A549 (cell line): ENCODE data around the gene DBH. TPM values are rescaled to one million over a fixed set of nuclear protein-coding genes. Genes with fewer than 3 reads are reported as not detected.

Experiments used
- ATAC-seq, 2 experiments: fragments of 200-7000 bp in 1 of 2; fragments of >200 bp in 1 of 2; cut with Nextera tagmentation in 1 of 2; cut with Tn5 transposase in 1 of 2; 3 replicates each; pipeline versions ENCODE4 v1.8.0 to v1.9.1; 2018 to 2020; ENCODE audit warnings: mild to moderate bottlenecking in 1 of 2, moderate library complexity in 1 of 2
- CTCF ChIA-PET: fragments of 300-600 bp; sonication (Branson Sonifier 250); formaldehyde crosslinking; extraction: SDS; loops from one replicate; lab custom pipeline; 2021; ENCODE audit warnings: antibody characterized with exemption, inconsistent platforms; lab: Yijun Ruan, JAX
- POLR2A ChIA-PET: fragments of 350-600 bp; formaldehyde crosslinking; extraction: SDS; loops from one replicate; lab custom pipeline; 2021; ENCODE audit warnings: antibody characterized with exemption, inconsistent platforms; lab: Yijun Ruan, JAX
- DNase-seq, 2 experiments: peaks; one replicate each; pipeline versions ENCODE4 v3.0.0 to v3.0.0-alpha.2; 2011 to 2016; ENCODE audit warnings: low read depth in 1 of 2, low spot score in 1 of 2
- FAIRE-seq: peaks from 2 replicates; lab custom pipeline; 2011; peaks lifted over from hg19 to GRCh38; lab: Jason Lieb, UNC
- H3K27ac ChIP-seq, 2 experiments: fragments of >200 bp; sonication (Bioruptor Twin); formaldehyde crosslinking; 3 replicates each; pipeline ENCODE4 v1.5.1; 2016 to 2017
- H3K4me1 ChIP-seq: fragments of >200 bp; sonication (Bioruptor Twin); formaldehyde crosslinking; 3 replicates; pipeline ENCODE4 v1.6.1; 2016
- H3K4me2 ChIP-seq: fragments of >200 bp; sonication (Bioruptor Twin); formaldehyde crosslinking; 3 replicates; pipeline ENCODE4 v1.6.1; 2016
- H3K4me3 ChIP-seq: fragments of >200 bp; sonication (Bioruptor Twin); formaldehyde crosslinking; 3 replicates; pipeline ENCODE4 v1.5.1; 2016
- H3K9me3 ChIP-seq: fragments of >200 bp; sonication (Bioruptor Twin); formaldehyde crosslinking; 3 replicates; pipeline ENCODE4 v1.6.1; 2016
- BHLHE40 ChIP-seq: IDR thresholded peaks from 2 replicates; pipeline ENCODE4 v1.6.1; 2012; ENCODE audit warnings: low read depth, low read length, inconsistent platforms
- CEBPB ChIP-seq, 2 experiments: fragments of >200 bp in 1 of 2; sonication (Bioruptor Twin) in 1 of 2; formaldehyde crosslinking in 1 of 2; IDR thresholded peaks; 2 replicates each; pipeline ENCODE4 v1.6.1; 2012 to 2016
- CHD4 ChIP-seq: fragments of 200-600 bp; sonication (generic); IDR thresholded peaks from 2 replicates; pipeline ENCODE4 v1.6.1; 2016; ENCODE audit warnings: antibody characterized with exemption, mild to moderate bottlenecking, borderline replicate concordance
- EHF ChIP-seq: fragments of 250-450 bp; sonication (Bioruptor Pico); IDR thresholded peaks from 2 replicates; pipeline ENCODE4 v1.5.0; 2020; ENCODE audit warnings: mild to moderate bottlenecking
- EP300 ChIP-seq, 2 experiments: fragments of >200 bp; sonication (Bioruptor Twin); formaldehyde crosslinking; IDR thresholded peaks; 2 replicates in 1 of 2; 3 replicates in 1 of 2; pipeline ENCODE4 v1.6.1; 2016 to 2017
- FOSL2 ChIP-seq, 2 experiments: fragments of 450-650 bp in 1 of 2; fragments of >200 bp in 1 of 2; sonication (Bioruptor Twin) in 1 of 2; formaldehyde crosslinking; IDR thresholded peaks; 2 replicates each; pipeline versions ENCODE4 v1.5.0 to v1.6.1; 2016 to 2020; ENCODE audit warnings: mild to moderate bottlenecking in 1 of 2, moderate library complexity in 1 of 2
- HOXA7 ChIP-seq: fragments of 250-450 bp; sonication (Bioruptor Pico); IDR thresholded peaks from 2 replicates; pipeline ENCODE4 v1.5.0; 2020; ENCODE audit warnings: mild to moderate bottlenecking, moderate library complexity
- HOXB13 ChIP-seq: fragments of 250-450 bp; sonication (Bioruptor Pico); IDR thresholded peaks from 2 replicates; pipeline ENCODE4 v1.5.0; 2020; ENCODE audit warnings: low read depth, mild to moderate bottlenecking, moderate library complexity
- HOXB5 ChIP-seq: fragments of 250-450 bp; sonication (Bioruptor Pico); IDR thresholded peaks from 2 replicates; pipeline ENCODE4 v1.5.0; 2020; ENCODE audit warnings: mild to moderate bottlenecking, moderate library complexity
- KDM1A ChIP-seq: fragments of 200-600 bp; sonication (generic); IDR thresholded peaks from 2 replicates; pipeline ENCODE4 v1.6.1; 2016; ENCODE audit warnings: low read depth, mild to moderate bottlenecking
- KDM5A ChIP-seq: fragments of 200-600 bp; sonication (generic); IDR thresholded peaks from 2 replicates; pipeline ENCODE4 v1.6.1; 2016; ENCODE audit warnings: antibody characterized with exemption, mild to moderate bottlenecking
- MAFK ChIP-seq: fragments of 450-650 bp; IDR thresholded peaks from 2 replicates; pipeline ENCODE4 v1.6.1; 2014; ENCODE audit not compliant: partially characterized antibody
- MYC ChIP-seq: IDR thresholded peaks from 2 replicates; pipeline ENCODE4 v1.6.1; 2012; ENCODE audit warnings: mild to moderate bottlenecking, inconsistent platforms, low read length, improper control_type of control experiment, borderline replicate concordance
- NPAS2 ChIP-seq: fragments of 250-450 bp; sonication (Bioruptor Pico); IDR thresholded peaks from 2 replicates; pipeline ENCODE4 v1.8.0; 2022; ENCODE audit warnings: mild to moderate bottlenecking, moderate library complexity, borderline replicate concordance
- NR3C1 ChIP-seq: fragments of >200 bp; sonication (Bioruptor Twin); formaldehyde crosslinking; IDR thresholded peaks from 3 replicates; pipeline ENCODE4 v1.6.1; 2017
- RARB ChIP-seq: fragments of 250-450 bp; sonication (Bioruptor Pico); IDR thresholded peaks from 2 replicates; pipeline ENCODE4 v1.8.0; 2021; ENCODE audit warnings: mild to moderate bottlenecking, moderate library complexity
- RCOR1 ChIP-seq: fragments of 150-350 bp; IDR thresholded peaks from 2 replicates; pipeline ENCODE4 v1.6.1; 2014; ENCODE audit warnings: antibody characterized with exemption, low read length, low read depth
- RFX5 ChIP-seq: fragments of 450-650 bp; IDR thresholded peaks from 2 replicates; pipeline ENCODE4 v1.7.1; 2014; ENCODE audit warnings: antibody characterized with exemption, mild to moderate bottlenecking, moderate library complexity
- RNF2 ChIP-seq: fragments of 200-600 bp; sonication (generic); IDR thresholded peaks from 2 replicates; pipeline ENCODE4 v1.6.1; 2016; ENCODE audit warnings: low read depth, mild to moderate bottlenecking, antibody characterized with exemption, moderate library complexity, borderline replicate concordance
- SMC3 ChIP-seq: fragments of >200 bp; sonication (Bioruptor Twin); formaldehyde crosslinking; IDR thresholded peaks from 3 replicates; pipeline ENCODE4 v1.6.1; 2018; ENCODE audit warnings: inconsistent platforms
- SREBF2 ChIP-seq: fragments of 450-650 bp; IDR thresholded peaks from 2 replicates; pipeline ENCODE4 v1.6.1; 2014; ENCODE audit warnings: mild to moderate bottlenecking, moderate library complexity
- TP53 ChIP-seq: fragments of 250-450 bp; sonication (Bioruptor Pico); IDR thresholded peaks from 2 replicates; pipeline ENCODE4 v1.5.0; 2021; ENCODE audit warnings: mild to moderate bottlenecking, moderate library complexity
- ZC3H11A ChIP-seq: fragments of 450-650 bp; IDR thresholded peaks from 2 replicates; pipeline ENCODE4 v1.6.1; 2014; ENCODE audit warnings: antibody characterized with exemption, mild to moderate bottlenecking
- ZNF302 ChIP-seq: fragments of 250-450 bp; sonication (Bioruptor Pico); IDR thresholded peaks from 2 replicates; pipeline ENCODE4 v1.9.0; 2021; ENCODE audit warnings: inconsistent platforms, mild to moderate bottlenecking, moderate library complexity
- WGBS: methylation state at CpG from one replicate; pipeline ENCODE4 v1.1.6; 2017; ENCODE audit errors: missing lambda C conversion rate; 5-methylcytosine and 5-hydroxymethylcytosine counted together
- polyA plus RNA-seq, 4 experiments: library from polyadenylated mRNA; depleted of rRNA in 3 of 4; stranded (reverse); fragments of >200 nt; fragmentation: RNase III in 1 of 4; extraction: RNeasy Plus Mini Kit Qiagen cat#74134 plus additional on column Dnase treatment in 1 of 4; gene quantifications; 2 replicates in 3 of 4; 3 replicates in 1 of 4; pipeline ENCODE4 v1.2.3, GENCODE V29; 2011 to 2017
- TF ChIP-seq, protein P1 (sequence below): fragments of 200-600 bp; sonication (generic); IDR thresholded peaks from 2 replicates; pipeline ENCODE4 v1.6.1; 2016; ENCODE audit warnings: antibody characterized with exemption, mild to moderate bottlenecking, moderate library complexity
- TF ChIP-seq, protein P2 (sequence below): fragments of 450-650 bp; IDR thresholded peaks from 2 replicates; pipeline ENCODE4 v1.6.1; 2014; ENCODE audit warnings: antibody characterized with exemption
- TF ChIP-seq, protein P3 (sequence below): fragments of 250-450 bp; sonication (Bioruptor Pico); IDR thresholded peaks from 2 replicates; pipeline ENCODE4 v1.5.0; 2021; ENCODE audit warnings: mild to moderate bottlenecking, moderate library complexity, borderline replicate concordance
- TF ChIP-seq, protein P4 (sequence below): fragments of >200 bp; sonication (Bioruptor Twin); formaldehyde crosslinking; IDR thresholded peaks from 2 replicates; pipeline ENCODE4 v1.6.1; 2016
- TF ChIP-seq, protein P5 (sequence below): fragments of 150-350 bp; IDR thresholded peaks from 2 replicates; pipeline ENCODE4 v1.6.1; 2014; ENCODE audit warnings: low read depth, mild to moderate bottlenecking, low read length
- TF ChIP-seq, protein P6 (sequence below): fragments of 250-450 bp; sonication (Bioruptor Pico); IDR thresholded peaks from 2 replicates; pipeline ENCODE4 v1.5.0; 2020; ENCODE audit warnings: low read depth, mild to moderate bottlenecking, moderate library complexity

Gene DBH
- polyA plus RNA-seq, 2 of the 4 experiments (the other 2 are of a cell fraction), result not detected

DNA sequence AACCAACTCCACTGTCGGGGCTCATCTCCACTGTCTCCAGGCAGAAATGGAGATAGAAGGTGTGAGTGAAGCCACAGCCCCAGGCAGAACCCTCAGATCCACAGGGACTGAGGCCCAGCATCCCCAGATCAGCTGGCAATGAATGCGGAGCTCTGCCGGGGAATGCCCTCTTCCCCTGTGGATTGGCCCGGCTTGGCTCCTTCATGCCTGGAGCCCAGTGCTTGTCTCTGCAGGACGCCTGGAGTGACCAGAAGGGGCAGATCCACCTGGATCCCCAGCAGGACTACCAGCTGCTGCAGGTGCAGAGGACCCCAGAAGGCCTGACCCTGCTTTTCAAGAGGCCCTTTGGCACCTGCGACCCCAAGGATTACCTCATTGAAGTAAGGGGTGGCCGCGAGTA lies 3.5 kb downstream of the DBH start:
- no peak for TF ChIP-seq SREBF2
- no peak for TF ChIP-seq KDM1A
- TF ChIP-seq MYC, result no peak
- TF ChIP-seq, protein P1, sequence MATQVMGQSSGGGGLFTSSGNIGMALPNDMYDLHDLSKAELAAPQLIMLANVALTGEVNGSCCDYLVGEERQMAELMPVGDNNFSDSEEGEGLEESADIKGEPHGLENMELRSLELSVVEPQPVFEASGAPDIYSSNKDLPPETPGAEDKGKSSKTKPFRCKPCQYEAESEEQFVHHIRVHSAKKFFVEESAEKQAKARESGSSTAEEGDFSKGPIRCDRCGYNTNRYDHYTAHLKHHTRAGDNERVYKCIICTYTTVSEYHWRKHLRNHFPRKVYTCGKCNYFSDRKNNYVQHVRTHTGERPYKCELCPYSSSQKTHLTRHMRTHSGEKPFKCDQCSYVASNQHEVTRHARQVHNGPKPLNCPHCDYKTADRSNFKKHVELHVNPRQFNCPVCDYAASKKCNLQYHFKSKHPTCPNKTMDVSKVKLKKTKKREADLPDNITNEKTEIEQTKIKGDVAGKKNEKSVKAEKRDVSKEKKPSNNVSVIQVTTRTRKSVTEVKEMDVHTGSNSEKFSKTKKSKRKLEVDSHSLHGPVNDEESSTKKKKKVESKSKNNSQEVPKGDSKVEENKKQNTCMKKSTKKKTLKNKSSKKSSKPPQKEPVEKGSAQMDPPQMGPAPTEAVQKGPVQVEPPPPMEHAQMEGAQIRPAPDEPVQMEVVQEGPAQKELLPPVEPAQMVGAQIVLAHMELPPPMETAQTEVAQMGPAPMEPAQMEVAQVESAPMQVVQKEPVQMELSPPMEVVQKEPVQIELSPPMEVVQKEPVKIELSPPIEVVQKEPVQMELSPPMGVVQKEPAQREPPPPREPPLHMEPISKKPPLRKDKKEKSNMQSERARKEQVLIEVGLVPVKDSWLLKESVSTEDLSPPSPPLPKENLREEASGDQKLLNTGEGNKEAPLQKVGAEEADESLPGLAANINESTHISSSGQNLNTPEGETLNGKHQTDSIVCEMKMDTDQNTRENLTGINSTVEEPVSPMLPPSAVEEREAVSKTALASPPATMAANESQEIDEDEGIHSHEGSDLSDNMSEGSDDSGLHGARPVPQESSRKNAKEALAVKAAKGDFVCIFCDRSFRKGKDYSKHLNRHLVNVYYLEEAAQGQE, result no peak
- TF ChIP-seq, protein P2, sequence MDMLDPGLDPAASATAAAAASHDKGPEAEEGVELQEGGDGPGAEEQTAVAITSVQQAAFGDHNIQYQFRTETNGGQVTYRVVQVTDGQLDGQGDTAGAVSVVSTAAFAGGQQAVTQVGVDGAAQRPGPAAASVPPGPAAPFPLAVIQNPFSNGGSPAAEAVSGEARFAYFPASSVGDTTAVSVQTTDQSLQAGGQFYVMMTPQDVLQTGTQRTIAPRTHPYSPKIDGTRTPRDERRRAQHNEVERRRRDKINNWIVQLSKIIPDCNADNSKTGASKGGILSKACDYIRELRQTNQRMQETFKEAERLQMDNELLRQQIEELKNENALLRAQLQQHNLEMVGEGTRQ, result no peak
- TF ChIP-seq ZC3H11A, result no peak
- TF ChIP-seq, protein P3, sequence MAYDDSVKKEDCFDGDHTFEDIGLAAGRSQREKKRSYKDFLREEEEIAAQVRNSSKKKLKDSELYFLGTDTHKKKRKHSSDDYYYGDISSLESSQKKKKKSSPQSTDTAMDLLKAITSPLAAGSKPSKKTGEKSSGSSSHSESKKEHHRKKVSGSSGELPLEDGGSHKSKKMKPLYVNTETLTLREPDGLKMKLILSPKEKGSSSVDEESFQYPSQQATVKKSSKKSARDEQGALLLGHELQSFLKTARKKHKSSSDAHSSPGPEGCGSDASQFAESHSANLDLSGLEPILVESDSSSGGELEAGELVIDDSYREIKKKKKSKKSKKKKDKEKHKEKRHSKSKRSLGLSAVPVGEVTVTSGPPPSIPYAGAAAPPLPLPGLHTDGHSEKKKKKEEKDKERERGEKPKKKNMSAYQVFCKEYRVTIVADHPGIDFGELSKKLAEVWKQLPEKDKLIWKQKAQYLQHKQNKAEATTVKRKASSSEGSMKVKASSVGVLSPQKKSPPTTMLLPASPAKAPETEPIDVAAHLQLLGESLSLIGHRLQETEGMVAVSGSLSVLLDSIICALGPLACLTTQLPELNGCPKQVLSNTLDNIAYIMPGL (CRISPR knock-in tag), result no peak
- no peak for TF ChIP-seq RNF2
- TF ChIP-seq RARB (CRISPR knock-in tag), result no peak
- no peak for TF ChIP-seq NR3C1
- no peak for TF ChIP-seq MAFK
- TF ChIP-seq HOXB5, result no peak
- TF ChIP-seq, protein P4, sequence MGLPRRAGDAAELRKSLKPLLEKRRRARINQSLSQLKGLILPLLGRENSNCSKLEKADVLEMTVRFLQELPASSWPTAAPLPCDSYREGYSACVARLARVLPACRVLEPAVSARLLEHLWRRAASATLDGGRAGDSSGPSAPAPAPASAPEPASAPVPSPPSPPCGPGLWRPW, result no peak
- TF ChIP-seq SMC3, result no peak
- TF ChIP-seq TP53 (CRISPR knock-in tag), result no peak
- TF ChIP-seq RCOR1, result no peak
- no peak for TF ChIP-seq HOXA7
- no peak for TF ChIP-seq EHF
- FAIRE-seq, result no peak
- ChIA-PET POLR2A (no interaction called here), CTCF (no interaction called here)
- DNase-seq, result no peak
- WGBS, result 20% methylated on average over 1 of the region's 8 CpGs
- Histone ChIP-seq H3K27ac (no peak overlapping the region), H3K4me3 (no peak overlapping the region), H3K4me2 (no peak overlapping the region), H3K4me1 (no peaks in the 10 kb centered on the region), H3K9me3 (no peaks in the 10 kb centered on the region)
- no peak for ATAC-seq

DNA sequence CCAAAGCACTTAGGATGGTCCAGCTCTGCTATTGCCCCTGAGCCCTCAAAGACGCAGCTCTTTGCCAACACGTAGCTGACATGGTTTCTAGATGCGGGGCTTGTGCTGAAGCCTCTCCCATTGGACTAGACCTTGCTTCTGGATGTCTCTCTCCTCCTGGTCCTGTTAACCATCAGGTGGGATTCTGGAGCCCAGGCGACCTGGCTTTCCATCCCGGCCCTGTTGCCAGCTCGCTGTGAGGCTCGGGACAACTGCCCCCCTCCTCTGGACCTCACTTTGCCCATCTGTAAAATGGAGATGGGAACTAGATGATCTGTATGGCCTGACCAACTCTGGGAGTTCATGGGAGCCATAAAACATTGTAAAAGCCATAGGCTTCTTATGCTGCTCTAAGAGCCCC lies 4.0 kb downstream of the DBH start:
- no peak for ATAC-seq
- ChIA-PET CTCF (no interaction called here), POLR2A (no interaction called here)
- no peak overlapping the region for H3K27ac ChIP-seq
- 15% methylated on average over 7 of the region's 7 CpGs for WGBS
- no peak overlapping the region for H3K4me3 ChIP-seq
- FAIRE-seq, result no peak
- H3K4me2 ChIP-seq, result no peak overlapping the region
- H3K9me3 ChIP-seq, result no peaks in the 10 kb centered on the region
- no peaks in the 10 kb centered on the region for H3K4me1 ChIP-seq
- no peak for DNase-seq
- no peak for TF ChIP-seq CHD4
- TF ChIP-seq NPAS2 (CRISPR knock-in tag), result no peak
- TF ChIP-seq CEBPB (IDR thresholded peaks at IDR 0.05), result no peak
- no peak for TF ChIP-seq RNF2
- TF ChIP-seq, protein P5, sequence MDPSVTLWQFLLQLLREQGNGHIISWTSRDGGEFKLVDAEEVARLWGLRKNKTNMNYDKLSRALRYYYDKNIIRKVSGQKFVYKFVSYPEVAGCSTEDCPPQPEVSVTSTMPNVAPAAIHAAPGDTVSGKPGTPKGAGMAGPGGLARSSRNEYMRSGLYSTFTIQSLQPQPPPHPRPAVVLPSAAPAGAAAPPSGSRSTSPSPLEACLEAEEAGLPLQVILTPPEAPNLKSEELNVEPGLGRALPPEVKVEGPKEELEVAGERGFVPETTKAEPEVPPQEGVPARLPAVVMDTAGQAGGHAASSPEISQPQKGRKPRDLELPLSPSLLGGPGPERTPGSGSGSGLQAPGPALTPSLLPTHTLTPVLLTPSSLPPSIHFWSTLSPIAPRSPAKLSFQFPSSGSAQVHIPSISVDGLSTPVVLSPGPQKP, result no peak
- TF ChIP-seq, protein P6, sequence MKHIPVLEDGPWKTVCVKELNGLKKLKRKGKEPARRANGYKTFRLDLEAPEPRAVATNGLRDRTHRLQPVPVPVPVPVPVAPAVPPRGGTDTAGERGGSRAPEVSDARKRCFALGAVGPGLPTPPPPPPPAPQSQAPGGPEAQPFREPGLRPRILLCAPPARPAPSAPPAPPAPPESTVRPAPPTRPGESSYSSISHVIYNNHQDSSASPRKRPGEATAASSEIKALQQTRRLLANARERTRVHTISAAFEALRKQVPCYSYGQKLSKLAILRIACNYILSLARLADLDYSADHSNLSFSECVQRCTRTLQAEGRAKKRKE (CRISPR knock-in tag), result no peak
- no peak for TF ChIP-seq BHLHE40
- TF ChIP-seq EP300 (IDR thresholded peaks at IDR 0.05), result no peak
- TF ChIP-seq ZC3H11A, result no peak
- TF ChIP-seq KDM5A, result no peak
- no peak for TF ChIP-seq RARB (CRISPR knock-in tag)
- TF ChIP-seq ZNF302, result no peak
- TF ChIP-seq HOXB13, result no peak
- no peak for TF ChIP-seq FOSL2 (IDR thresholded peaks at IDR 0.05)
- no peak for TF ChIP-seq FOSL2 (CRISPR knock-in tag; IDR thresholded peaks at IDR 0.05)
- TF ChIP-seq RFX5, result no peak
